Central memory CD8-positive, alpha-beta T cell (primary cell): ENCODE data around the gene ISG20L2.
A peak's percentile ranks its signal among the peaks of the same experiment; 100 is the strongest.

Source experiments
- ATAC-seq: fragments of 150-1000 bp; cut with Tn5 transposase; replicated peaks from 2 replicates; pipeline ENCODE4 v1.10.0; 2022; ENCODE audit warnings: mild to moderate bottlenecking, moderate FRiP score, moderate number of reproducible peaks; ENCODE audit not compliant: poor library complexity, severe bottlenecking; ENCODE audit errors: extremely low read depth
- DNase-seq, 2 donors: peaks; one replicate each; pipeline ENCODE4 v3.0.0; 2021; ENCODE audit warnings: low spot score in 2 of 2
- H3K27ac Mint-ChIP-seq: one replicate; pipeline ENCODE4 v1.8.0; 2022; ENCODE audit warnings: low read depth, mild to moderate bottlenecking, moderate library complexity, mixed read lengths
- H3K27me3 Mint-ChIP-seq: one replicate; pipeline ENCODE4 v1.8.0; 2022; ENCODE audit warnings: mixed read lengths
- H3K36me3 Mint-ChIP-seq: one replicate; pipeline ENCODE4 v1.8.0; 2022; ENCODE audit warnings: mild to moderate bottlenecking, moderate library complexity, mixed read lengths; ENCODE audit not compliant: insufficient read depth
- H3K4me1 Mint-ChIP-seq: one replicate; pipeline ENCODE4 v1.8.0; 2022; ENCODE audit warnings: mixed read lengths
- H3K4me3 Mint-ChIP-seq: one replicate; pipeline ENCODE4 v1.8.0; 2022; ENCODE audit warnings: mild to moderate bottlenecking, moderate library complexity, mixed read lengths
- H3K9me3 Mint-ChIP-seq: one replicate; pipeline ENCODE4 v1.8.0; 2022; ENCODE audit warnings: mixed read lengths

Gene ISG20L2

GRCh38 chr1:156706657-156707416, 21.7 kb downstream of the ISG20L2 start:
- Mint-ChIP-seq H3K36me3 (peaks cover 17% of the 10 kb centered on the region), H3K27ac (peak overlapping the region; percentile 83), H3K27me3 (peaks cover 19% of the 10 kb centered on the region), H3K4me3 (peak overlapping the region; percentile 92), H3K4me1 (peaks cover 28% of the 10 kb centered on the region), H3K9me3 (no peaks in the 10 kb centered on the region)
- DNase-seq (no peak), ATAC-seq (no peak)

- peaks cover 24% of the 10 kb centered on the region for H3K27me3 Mint-ChIP-seq
- peak overlapping the region; percentile 83 for H3K27ac Mint-ChIP-seq
- H3K36me3 Mint-ChIP-seq = peaks cover 19% of the 10 kb centered on the region
- no peaks in the 10 kb centered on the region for H3K9me3 Mint-ChIP-seq
- DNase-seq (peak; percentile 56 to 64), ATAC-seq (peak; percentile 62)
- peak overlapping the region; percentile 92 for H3K4me3 Mint-ChIP-seq
- peaks cover 28% of the 10 kb centered on the region for H3K4me1 Mint-ChIP-seq
Measured at GRCh38 chr1:156705918-156706656, 22.5 kb downstream of the ISG20L2 start.

GRCh38 chr1:156705321-156705917, 23.1 kb downstream of the ISG20L2 start, which contains the start of gene CRABP2:
TSS of gene CRABP2 (minus strand) at chr1:156705583. CDS start at chr1:156705446, 137 bp downstream.
- no peaks in the 10 kb centered on the region for H3K9me3 Mint-ChIP-seq
- peaks cover 21% of the 10 kb centered on the region for H3K36me3 Mint-ChIP-seq
- peak within 1 kb of the TSS; percentile 83 for H3K27ac Mint-ChIP-seq
- peaks cover 31% of the 10 kb centered on the region for H3K27me3 Mint-ChIP-seq
- peaks cover 28% of the 10 kb centered on the region for H3K4me1 Mint-ChIP-seq
- DNase-seq (no peak), ATAC-seq (peak; percentile 55)
- H3K4me3 Mint-ChIP-seq = peak within 1 kb of the TSS; percentile 92

GRCh38 chr1:156704930-156705320, 23.6 kb downstream of the ISG20L2 start:
- Mint-ChIP-seq H3K4me1 (peaks cover 28% of the 10 kb centered on the region), H3K36me3 (peaks cover 21% of the 10 kb centered on the region), H3K9me3 (no peaks in the 10 kb centered on the region), H3K27ac (no peak overlapping the region), H3K27me3 (peaks cover 35% of the 10 kb centered on the region), H3K4me3 (peak overlapping the region; percentile 92)
- ATAC-seq = no peak
- no peak for DNase-seq

GRCh38 chr1:156704166-156704711, 24.3 kb downstream of the ISG20L2 start:
- H3K9me3 Mint-ChIP-seq = no peaks in the 10 kb centered on the region
- H3K36me3 Mint-ChIP-seq = peaks cover 19% of the 10 kb centered on the region
- DNase-seq (no peak), ATAC-seq (no peak)
- H3K4me3 Mint-ChIP-seq = peak overlapping the region; percentile 92
- H3K27me3 Mint-ChIP-seq = peaks cover 41% of the 10 kb centered on the region
- peaks cover 28% of the 10 kb centered on the region for H3K4me1 Mint-ChIP-seq
- no peak overlapping the region for H3K27ac Mint-ChIP-seq

GRCh38 chr1:156703741-156704140, 24.8 kb downstream of the ISG20L2 start:
- DNase-seq = no peak
- Mint-ChIP-seq H3K36me3 (peaks cover 17% of the 10 kb centered on the region), H3K4me1 (peaks cover 28% of the 10 kb centered on the region), H3K9me3 (no peaks in the 10 kb centered on the region), H3K27me3 (peaks cover 46% of the 10 kb centered on the region), H3K4me3 (peak overlapping the region; percentile 92), H3K27ac (no peak overlapping the region)
- ATAC-seq = no peak

- ATAC-seq (no peak), DNase-seq (no peak)
- peaks cover 51% of the 10 kb centered on the region for H3K27me3 Mint-ChIP-seq
- H3K4me3 Mint-ChIP-seq = no peak overlapping the region
- no peak overlapping the region for H3K27ac Mint-ChIP-seq
- no peaks in the 10 kb centered on the region for H3K9me3 Mint-ChIP-seq
- H3K4me1 Mint-ChIP-seq = peaks cover 28% of the 10 kb centered on the region
- peaks cover 17% of the 10 kb centered on the region for H3K36me3 Mint-ChIP-seq
Measured at GRCh38 chr1:156703336-156703735, 25.2 kb downstream of the ISG20L2 start.

- H3K36me3 Mint-ChIP-seq = peaks cover 8% of the 10 kb centered on the region
- no peaks in the 10 kb centered on the region for H3K9me3 Mint-ChIP-seq
- DNase-seq (no peak), ATAC-seq (no peak)
- peak overlapping the region; percentile 22 for H3K27ac Mint-ChIP-seq
- no peak overlapping the region for H3K4me3 Mint-ChIP-seq
- peaks cover 74% of the 10 kb centered on the region for H3K27me3 Mint-ChIP-seq
- peaks cover 15% of the 10 kb centered on the region for H3K4me1 Mint-ChIP-seq
Measured at GRCh38 chr1:156700736-156701531, 27.6 kb downstream of the ISG20L2 start.

- Mint-ChIP-seq H3K4me1 (no peaks in the 10 kb centered on the region), H3K27me3 (peaks cover 76% of the 10 kb centered on the region), H3K4me3 (no peak overlapping the region), H3K27ac (no peak overlapping the region), H3K36me3 (peaks cover 4% of the 10 kb centered on the region), H3K9me3 (no peaks in the 10 kb centered on the region)
- DNase-seq (no peak), ATAC-seq (no peak)
Measured at GRCh38 chr1:156698995-156699394, 29.6 kb downstream of the ISG20L2 start.

GRCh38 chr1:156697481-156697880, 31.1 kb downstream of the ISG20L2 start:
- ATAC-seq = no peak
- Mint-ChIP-seq H3K36me3 (peaks cover 4% of the 10 kb centered on the region), H3K4me1 (peaks cover 11% of the 10 kb centered on the region), H3K27me3 (peaks cover 80% of the 10 kb centered on the region), H3K9me3 (no peaks in the 10 kb centered on the region), H3K27ac (no peak overlapping the region), H3K4me3 (no peak overlapping the region)
- no peak for DNase-seq

GRCh38 chr1:156696755-156697154, 31.8 kb downstream of the ISG20L2 start:
- peaks cover 18% of the 10 kb centered on the region for H3K4me1 Mint-ChIP-seq
- no peak for ATAC-seq
- H3K27me3 Mint-ChIP-seq = peaks cover 87% of the 10 kb centered on the region
- no peaks in the 10 kb centered on the region for H3K9me3 Mint-ChIP-seq
- peaks cover 3% of the 10 kb centered on the region for H3K36me3 Mint-ChIP-seq
- no peak overlapping the region for H3K4me3 Mint-ChIP-seq
- no peak for DNase-seq
- no peak overlapping the region for H3K27ac Mint-ChIP-seq

GRCh38 chr1:156694690-156694962, 33.9 kb downstream of the ISG20L2 start:
- no peak for ATAC-seq
- Mint-ChIP-seq H3K27ac (no peak overlapping the region), H3K4me1 (peaks cover 22% of the 10 kb centered on the region)

More at GRCh38 chr1:156694690-156694962, 33.9 kb downstream of the ISG20L2 start:
- no peaks in the 10 kb centered on the region for H3K36me3 Mint-ChIP-seq
- DNase-seq = no peak
- H3K4me3 Mint-ChIP-seq = no peak overlapping the region
- H3K9me3 Mint-ChIP-seq = no peaks in the 10 kb centered on the region
- H3K27me3 Mint-ChIP-seq = peaks cover 87% of the 10 kb centered on the region
